Heart left ventricle (tissue), 13 donors: ENCODE data around the gene GZMM.

Experiments used
- CTCF ChIP-seq, 12 donors: fragments of 200-600 bp; sonication (generic) in 4 of 12; IDR thresholded peaks; one replicate each; pipeline versions ENCODE4 v1.5.0 to v1.8.0; 2018 to 2022; ENCODE audit warnings: antibody characterized with exemption in 12 of 12, mild to moderate bottlenecking in 5 of 12
- POLR2A ChIP-seq, 2 donors: fragments of 450-650 bp; IDR thresholded peaks; one replicate each; pipeline ENCODE4 v1.6.1; 2017; ENCODE audit warnings: antibody characterized with exemption in 2 of 2, mild to moderate bottlenecking in 2 of 2, moderate library complexity in 2 of 2
- donor health status: ischemic (EF 13 %, LVEDD 7.1; RV severe dilation, severe dysfunction).
- donor health status: DM: no; HTN: yes; CAD: no.
- donor health status: DM: no; HTN: no; CAD: no.
- donor health status: ischemic (EF 25% LVEDD 6.9; RV normal size, moderate dysfunction).
- donor health status: ischemic (EF 25% LVEDD 5.7; RV mildly dilated, moderate dysfunction).
- donor health status: ischemic (EF 35%, LVEDD 5.7; RV mildly dilated, moderate dysfunction).
- donor health status: nonischemic (EF 11% LVEDD 7.7; RV severe dilation, severe dysfunction).
- donor health status: DM: yes; HTN: yes; CAD: no.
- donor health status: PGD.
- donor health status: ischemic (EF 29% LVEDD 5.4; RV normal size, mild dysfunction).
- donor health status: nonischemic (EF 23%, LVEDD 6.1; RV moderate dilation, normal function).

- TF ChIP-seq CTCF (IDR thresholded peaks at IDR 0.05) (no peak), POLR2A (IDR thresholded peaks at IDR 0.05) (no peak)
These were observed 7.6 kb upstream of the GZMM start for GRCh38 chr19:536031-536880.
